Esophagus muscularis mucosa (tissue), 4 donors: ENCODE results near the gene ELP2. TPM values are rescaled to one million over a fixed set of nuclear protein-coding genes. Genes with fewer than 3 reads are reported as not detected.

Experiments
- DNase-seq: peaks from one replicate; pipeline ENCODE4 v3.0.0-alpha.2; 2017; ENCODE audit errors: extremely low spot score
- H3K27ac ChIP-seq, 4 donors: fragments of 200-600 bp; sonication (generic); replicated peaks in 1 of 4; 1 replicate in 3 of 4; 2 replicates in 1 of 4; pipeline ENCODE4 v1.5.1; 2016 to 2019; ENCODE audit warnings: mild to moderate bottlenecking in 1 of 4
- H3K27me3 ChIP-seq, 4 donors: fragments of 200-600 bp; sonication (generic); one replicate each; pipeline versions ENCODE4 v1.5.1 to v1.6.0; 2016 to 2019
- H3K36me3 ChIP-seq, 4 donors: fragments of 200-600 bp; sonication (generic); one replicate each; pipeline ENCODE4 v1.5.1; 2016 to 2019
- H3K4me1 ChIP-seq, 4 donors: fragments of 200-600 bp; sonication (generic); one replicate each; pipeline ENCODE4 v1.5.1; 2016 to 2019
- H3K4me3 ChIP-seq, 4 donors: fragments of 200-600 bp; sonication (generic); 1 replicate in 2 of 4; 2 replicates in 2 of 4; pipeline ENCODE4 v1.5.1; 2016 to 2019; ENCODE audit warnings: mild to moderate bottlenecking in 4 of 4, moderate library complexity in 1 of 4
- H3K9me3 ChIP-seq, 4 donors: fragments of 200-600 bp; sonication (generic); 1 replicate in 3 of 4; 2 replicates in 1 of 4; pipeline ENCODE4 v1.5.1; 2016 to 2019
- CTCF ChIP-seq, 3 experiments: fragments of 200-600 bp in 2 of 3; fragments of 450-650 bp in 1 of 3; sonication (generic) in 2 of 3; IDR thresholded peaks; one replicate each; pipeline ENCODE4 v1.5.1; 2017 to 2019; ENCODE audit warnings: antibody characterized with exemption in 3 of 3, mild to moderate bottlenecking in 2 of 3, moderate library complexity in 1 of 3
- EP300 ChIP-seq: sonication (generic); formaldehyde crosslinking; IDR thresholded peaks from one replicate; pipeline ENCODE4 v1.6.1; 2017; ENCODE audit warnings: antibody characterized with exemption
- POLR2A ChIP-seq: fragments of 450-650 bp; IDR thresholded peaks from one replicate; pipeline ENCODE4 v1.6.1; 2017; ENCODE audit warnings: antibody characterized with exemption, moderate library complexity, mild to moderate bottlenecking, low read depth
- POLR2AphosphoS5 ChIP-seq, 2 donors: sonication (generic); formaldehyde crosslinking; IDR thresholded peaks; one replicate each; pipeline ENCODE4 v1.6.1; 2017; ENCODE audit warnings: antibody characterized with exemption in 2 of 2
- WGBS: methylation state at CpG from one replicate; pipeline ENCODE4 v1.1.5; 2018; 5-methylcytosine and 5-hydroxymethylcytosine counted together
- intact Hi-C: fragments of 100-400 bp; cut with DNase I; formaldehyde crosslinking; loops from one replicate; pipeline ENCODE4 v1.15.1; 2023
- total RNA-seq, 4 donors: library from RNA; depleted of rRNA; stranded (reverse); fragments of >200 nt; gene quantifications; one replicate each; pipeline versions ENCODE4 v1.1.0 to v1.2.1, GENCODE V29; 2016

The ELP2 gene
- total RNA-seq, 4 donors from 2014 or later, result 43.4 to 63.1 (median 48.2) TPM

GRCh38 chr18:36196238-36196995, 66.7 kb downstream of the ELP2 start:
- no peak overlapping the region for H3K4me3 ChIP-seq
- H3K27ac ChIP-seq, result no peak overlapping the region
- TF ChIP-seq POLR2AphosphoS5 (IDR thresholded peaks at IDR 0.05) (no peak), POLR2A (no peak), CTCF (IDR thresholded peaks at IDR 0.05) (no peak), EP300 (no peak)
- H3K27me3 ChIP-seq, result no peaks in the 10 kb centered on the region
- H3K4me1 ChIP-seq, result peaks cover 0 to 4% (median 0%) of the 10 kb centered on the region in 4 donors
- intact Hi-C loops, result no loop called here
- no peaks in the 10 kb centered on the region for H3K36me3 ChIP-seq
- no peak for DNase-seq
- 78% methylated on average over 6 of the region's 6 CpGs for whole genome bisulfite sequencing
- H3K9me3 ChIP-seq, result no peaks in the 10 kb centered on the region

- Histone ChIP-seq H3K27ac (no peak overlapping the region), H3K27me3 (no peaks in the 10 kb centered on the region), H3K4me1 (peaks cover 0 to 4% (median 0%) of the 10 kb centered on the region in 4 donors), H3K36me3 (no peaks in the 10 kb centered on the region), H3K4me3 (no peak overlapping the region), H3K9me3 (no peaks in the 10 kb centered on the region)
- TF ChIP-seq POLR2AphosphoS5 (IDR thresholded peaks at IDR 0.05) (no peak), POLR2A (no peak), EP300 (no peak), CTCF (IDR thresholded peaks at IDR 0.05) (no peak)
- no peak for DNase-seq
- intact Hi-C loops, result no loop called here
Observed at GRCh38 chr18:36197511-36198166, 67.9 kb downstream of the ELP2 start.

GRCh38 chr18:36199691-36200295, 70.1 kb downstream of the ELP2 start:
- Histone ChIP-seq H3K4me3 (no peak overlapping the region), H3K4me1 (peaks cover 0 to 4% (median 0%) of the 10 kb centered on the region in 4 donors), H3K27me3 (no peaks in the 10 kb centered on the region), H3K27ac (no peak overlapping the region), H3K36me3 (no peaks in the 10 kb centered on the region), H3K9me3 (no peaks in the 10 kb centered on the region)
- TF ChIP-seq POLR2A (no peak), CTCF (IDR thresholded peaks at IDR 0.05) (no peak), EP300 (no peak), POLR2AphosphoS5 (IDR thresholded peaks at IDR 0.05) (no peak)
- 91% methylated on average over 14 of the region's 22 CpGs for WGBS
- no peak for DNase-seq
- intact Hi-C loops, result no loop called here

GRCh38 chr18:36200354-36200771, 70.7 kb downstream of the ELP2 start:
- TF ChIP-seq EP300, result no peak
- TF ChIP-seq POLR2AphosphoS5 (IDR thresholded peaks at IDR 0.05), result no peak
- intact Hi-C loops, result no loop called here
- Histone ChIP-seq H3K4me1 (peaks cover 0 to 4% (median 0%) of the 10 kb centered on the region in 4 donors), H3K36me3 (no peaks in the 10 kb centered on the region), H3K9me3 (no peaks in the 10 kb centered on the region), H3K4me3 (no peak overlapping the region), H3K27me3 (no peaks in the 10 kb centered on the region), H3K27ac (no peak overlapping the region)
- peak; percentile 84 for DNase-seq

GRCh38 chr18:36201765-36202164, 72.1 kb downstream of the ELP2 start:
- Histone ChIP-seq H3K27me3 (no peaks in the 10 kb centered on the region), H3K9me3 (no peaks in the 10 kb centered on the region), H3K4me3 (no peak overlapping the region), H3K27ac (no peak overlapping the region), H3K36me3 (no peaks in the 10 kb centered on the region), H3K4me1 (no peaks in the 10 kb centered on the region)
- TF ChIP-seq POLR2AphosphoS5 (IDR thresholded peaks at IDR 0.05), result no peak
- no peak for TF ChIP-seq POLR2A
- TF ChIP-seq CTCF (IDR thresholded peaks at IDR 0.05), result no peak
- TF ChIP-seq EP300, result no peak
- WGBS, result 87% methylated on average over 2 of the region's 2 CpGs
- intact Hi-C loops, result no loop called here
- peak; percentile 80 for DNase-seq
